ENCODE data around the gene LAMA4. TPM values are rescaled to one million over a fixed set of nuclear protein-coding genes. Genes with fewer than 3 reads are reported as not detected.

The LAMA4 gene
- total RNA-seq, 1 donor: 0.42 TPM

DNA sequence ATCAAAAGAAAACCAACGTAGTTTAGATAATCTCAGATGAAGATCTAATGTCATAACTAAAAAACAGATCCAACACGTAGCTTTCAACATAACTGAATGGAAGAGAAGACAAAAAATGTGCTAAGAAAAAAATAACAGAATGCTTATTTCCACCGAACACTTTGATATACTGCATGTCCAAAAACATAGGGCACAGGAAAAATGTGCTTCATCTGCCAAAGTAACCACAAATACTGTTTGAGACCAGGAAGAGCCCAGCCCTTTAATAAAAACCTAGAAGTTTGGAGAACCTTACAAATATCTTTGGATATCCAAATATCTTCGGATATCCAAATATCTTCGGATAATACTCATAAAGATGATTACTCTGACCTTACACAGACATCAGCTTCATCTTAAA is 19.8 kb downstream of the LAMA4 start:
- Histone ChIP-seq H3K9me3 (ENCODE audit: low read depth, low read length) (no peaks in the 10 kb centered on the region), H3K4me1 (ENCODE audit: insufficient read depth, low read length) (no peaks in the 10 kb centered on the region), H3K4me3 (ENCODE audit: low read length) (no peak overlapping the region), H3K27me3 (ENCODE audit: insufficient read depth, low read length) (no peaks in the 10 kb centered on the region)

DNA sequence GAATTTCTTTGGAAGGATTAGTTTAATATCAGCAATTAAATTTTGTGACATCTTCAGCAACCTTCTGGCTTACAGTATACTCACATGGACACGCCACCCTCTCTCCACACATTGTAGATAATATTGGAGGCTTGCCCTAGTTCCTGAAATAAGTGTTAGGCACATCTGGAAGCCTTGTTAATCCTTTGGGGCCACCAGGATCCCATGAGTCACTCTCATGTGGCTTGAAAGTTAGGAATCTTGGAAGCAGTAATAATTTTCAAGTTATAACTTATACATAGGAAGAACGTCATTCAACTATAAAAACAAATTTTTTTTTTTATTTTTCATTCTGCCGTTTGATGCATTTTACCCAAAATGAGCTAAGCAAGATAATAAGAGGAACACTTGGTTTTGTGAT is 20.5 kb downstream of the LAMA4 start:
- no peaks in the 10 kb centered on the region for H3K4me1 ChIP-seq (ENCODE audit: insufficient read depth, low read length)
- no peaks in the 10 kb centered on the region for H3K9me3 ChIP-seq (ENCODE audit: low read depth, low read length)
- H3K4me3 ChIP-seq (ENCODE audit: low read length): no peak overlapping the region
- H3K27me3 ChIP-seq (ENCODE audit: insufficient read depth, low read length): no peaks in the 10 kb centered on the region

DNA sequence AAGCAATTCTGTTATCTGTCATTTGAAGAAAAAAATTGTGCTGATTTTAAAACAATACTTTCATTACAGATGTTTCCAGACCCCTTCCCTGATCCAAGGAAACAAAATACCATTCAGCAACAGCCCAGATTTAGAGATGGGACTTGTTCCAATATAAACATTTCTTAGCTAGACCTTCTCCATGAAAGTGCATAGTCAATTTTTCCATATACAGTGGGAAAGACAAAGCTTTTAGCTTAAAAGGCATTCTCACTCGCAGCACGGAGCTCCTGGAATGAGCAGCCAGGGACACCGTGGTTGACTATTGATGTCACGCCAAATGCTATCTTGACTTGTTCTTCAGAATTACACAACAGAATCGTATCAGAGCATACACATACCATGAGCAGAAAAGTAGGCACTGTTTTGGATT is 21.5 kb downstream of the LAMA4 start:
- H3K27me3 ChIP-seq (ENCODE audit: insufficient read depth, low read length): no peaks in the 10 kb centered on the region
- no peaks in the 10 kb centered on the region for H3K4me1 ChIP-seq (ENCODE audit: insufficient read depth, low read length)
- no peak overlapping the region for H3K4me3 ChIP-seq (ENCODE audit: low read length)
- H3K9me3 ChIP-seq (ENCODE audit: low read depth, low read length): no peaks in the 10 kb centered on the region

DNA sequence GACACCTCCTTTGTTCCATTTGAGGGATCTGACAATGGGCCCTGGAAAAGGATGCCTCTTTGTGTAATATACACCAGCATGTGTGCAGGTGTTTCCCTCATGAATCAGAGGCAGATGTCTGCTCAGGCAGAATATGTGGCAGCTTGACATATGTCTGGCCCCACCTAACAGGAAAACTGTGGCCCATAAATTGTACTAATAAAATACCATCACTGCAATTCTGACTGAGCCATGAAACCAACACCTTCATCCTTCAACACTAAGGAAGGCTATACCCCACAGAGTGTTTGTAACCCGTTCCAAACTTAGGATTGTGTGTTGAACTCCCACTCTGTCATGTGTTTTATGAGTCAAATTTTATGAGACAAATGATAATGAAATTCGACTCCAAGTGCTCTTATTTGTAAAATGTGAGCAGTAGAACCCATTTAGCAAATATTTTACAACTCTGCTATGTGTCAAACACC is 22.7 kb downstream of the LAMA4 start:
- H3K4me3 ChIP-seq (ENCODE audit: low read length): no peak overlapping the region
- H3K27me3 ChIP-seq (ENCODE audit: insufficient read depth, low read length): no peaks in the 10 kb centered on the region
- no peaks in the 10 kb centered on the region for H3K9me3 ChIP-seq (ENCODE audit: low read depth, low read length)
- H3K4me1 ChIP-seq (ENCODE audit: insufficient read depth, low read length): no peaks in the 10 kb centered on the region

DNA sequence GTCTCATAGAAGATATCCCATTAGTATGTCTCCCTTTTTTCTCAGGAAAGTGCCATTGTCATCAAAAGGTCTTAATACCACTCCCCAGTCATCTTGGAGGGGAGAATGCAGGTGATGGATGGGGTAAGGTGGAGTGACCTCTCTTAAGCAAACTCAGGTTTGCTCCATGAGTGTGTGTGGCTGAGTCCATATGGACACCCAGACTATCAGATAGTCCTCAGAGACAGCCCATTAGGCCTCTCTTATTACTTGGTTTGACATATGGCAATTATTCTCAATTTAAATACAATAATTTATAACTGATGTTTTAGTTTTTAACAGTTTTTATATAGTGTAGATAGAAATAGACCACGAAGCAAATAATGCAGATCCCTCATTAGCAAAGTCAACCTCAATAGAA is 23.2 kb downstream of the LAMA4 start:
- no peak overlapping the region for H3K4me3 ChIP-seq (ENCODE audit: low read length)

DNA sequence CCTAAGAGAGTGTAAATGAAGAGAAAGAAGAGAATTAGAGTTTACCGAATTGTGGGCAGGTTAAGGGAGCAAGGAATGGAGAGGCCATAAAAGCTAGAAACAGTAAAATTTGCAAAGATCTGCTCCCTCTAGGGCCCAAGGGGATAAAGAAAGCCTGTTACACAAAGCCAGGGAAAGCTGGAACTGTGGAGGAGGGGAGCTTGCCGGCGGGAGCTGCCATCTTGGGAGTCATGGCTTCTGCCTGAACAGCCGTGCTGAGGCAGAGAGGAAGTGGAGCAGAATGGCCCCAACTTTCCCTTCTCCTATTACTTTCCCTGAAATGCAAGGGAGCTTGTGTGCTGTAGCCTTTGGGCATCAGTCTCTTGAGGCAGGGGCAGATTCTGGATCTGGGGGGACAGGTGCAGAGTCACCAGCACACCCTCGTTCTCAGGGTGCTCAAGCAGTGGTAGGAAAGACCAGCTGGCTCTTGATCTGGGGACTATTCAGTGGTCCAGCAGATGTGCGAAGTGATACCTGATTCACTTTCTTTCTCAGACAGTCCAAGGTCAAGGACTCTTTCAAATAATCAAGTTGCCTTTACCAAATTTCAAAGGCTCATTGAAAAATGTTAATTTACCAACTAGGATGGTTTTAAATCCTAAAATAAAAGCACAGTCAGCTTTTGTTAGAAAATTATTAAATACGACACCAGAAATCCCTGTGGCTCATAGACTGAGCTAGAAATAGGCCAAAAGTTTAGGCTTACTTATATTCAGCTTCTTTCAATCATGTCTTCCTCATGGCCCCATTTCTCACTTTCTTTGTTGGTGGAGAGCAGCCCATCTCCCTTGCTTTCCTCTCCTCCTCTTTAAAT is 25.7 kb downstream of the LAMA4 start:
- H3K4me3 ChIP-seq (ENCODE audit: low read length): no peak overlapping the region
- H3K27me3 ChIP-seq (ENCODE audit: insufficient read depth, low read length): no peaks in the 10 kb centered on the region
- no peaks in the 10 kb centered on the region for H3K9me3 ChIP-seq (ENCODE audit: low read depth, low read length)
- no peaks in the 10 kb centered on the region for H3K4me1 ChIP-seq (ENCODE audit: insufficient read depth, low read length)

More for the DNA sequence above, 23.2 kb downstream of the LAMA4 start:
- Histone ChIP-seq H3K9me3 (ENCODE audit: low read depth, low read length) (no peaks in the 10 kb centered on the region), H3K4me1 (ENCODE audit: insufficient read depth, low read length) (no peaks in the 10 kb centered on the region), H3K27me3 (ENCODE audit: insufficient read depth, low read length) (no peaks in the 10 kb centered on the region)

DNA sequence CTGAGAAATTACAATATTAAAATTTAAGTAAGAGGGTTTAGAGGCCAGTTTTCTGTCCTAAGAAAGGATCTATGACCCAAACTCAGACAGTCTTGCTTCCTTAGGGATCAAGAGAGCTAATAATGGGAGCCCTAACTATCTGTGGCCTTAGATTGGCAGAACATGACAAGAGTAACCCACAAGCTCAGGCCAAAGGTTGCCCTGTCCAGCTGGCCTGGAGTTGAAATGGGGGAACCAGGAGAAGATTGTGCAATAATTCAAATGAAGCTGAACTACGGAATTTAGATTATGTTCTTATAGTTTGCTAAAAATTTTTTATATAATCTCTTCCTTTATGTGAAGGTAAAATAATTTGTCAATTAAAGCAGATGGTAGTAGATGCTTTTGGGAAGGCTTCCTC is 26.4 kb downstream of the LAMA4 start:
- no peak overlapping the region for H3K4me3 ChIP-seq (ENCODE audit: low read length)
- no peaks in the 10 kb centered on the region for H3K9me3 ChIP-seq (ENCODE audit: low read depth, low read length)
- H3K4me1 ChIP-seq (ENCODE audit: insufficient read depth, low read length): no peaks in the 10 kb centered on the region
- H3K27me3 ChIP-seq (ENCODE audit: insufficient read depth, low read length): no peaks in the 10 kb centered on the region

DNA sequence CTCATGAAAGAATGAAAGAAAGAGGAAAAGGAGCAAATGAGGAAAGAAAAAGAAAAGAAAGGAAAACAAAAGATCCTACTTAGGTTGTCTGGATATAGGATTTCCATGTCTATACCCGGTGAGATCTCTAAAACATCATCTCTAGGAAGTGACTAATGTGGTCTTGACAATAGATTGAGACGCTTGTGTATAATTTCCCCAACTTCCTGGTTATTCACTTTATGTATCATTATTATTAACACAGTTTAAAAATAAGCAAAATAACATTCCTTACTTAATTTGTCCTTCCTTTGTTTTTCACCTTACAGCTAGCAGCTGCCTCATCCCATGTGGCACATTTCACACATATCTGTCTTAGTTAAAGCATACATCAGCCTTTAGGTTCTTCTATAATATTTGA is 27.0 kb downstream of the LAMA4 start:
- Histone ChIP-seq H3K4me3 (ENCODE audit: low read length) (no peak overlapping the region), H3K27me3 (ENCODE audit: insufficient read depth, low read length) (no peaks in the 10 kb centered on the region), H3K9me3 (ENCODE audit: low read depth, low read length) (no peaks in the 10 kb centered on the region), H3K4me1 (ENCODE audit: insufficient read depth, low read length) (no peaks in the 10 kb centered on the region)

DNA sequence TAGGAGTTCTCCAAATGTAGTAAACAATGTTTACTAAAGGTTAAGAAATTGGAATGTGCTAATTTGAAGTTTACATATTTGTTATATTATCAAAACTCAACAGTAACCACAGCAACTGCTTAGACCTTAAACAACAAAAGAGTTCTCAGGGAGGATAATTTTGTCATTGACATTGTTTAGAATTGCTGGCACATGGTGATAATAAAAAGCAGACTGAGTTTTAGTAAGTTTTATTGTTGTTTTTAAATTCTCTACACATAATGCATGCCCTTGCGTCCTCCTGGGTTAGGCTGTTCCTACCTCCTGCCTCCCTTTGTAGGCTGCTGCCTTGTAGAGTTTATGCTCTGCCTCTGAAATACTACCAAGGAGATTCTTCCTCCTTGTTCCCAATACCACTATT is 28.7 kb downstream of the LAMA4 start:
- Histone ChIP-seq H3K9me3 (ENCODE audit: low read depth, low read length) (no peaks in the 10 kb centered on the region), H3K4me3 (ENCODE audit: low read length) (no peak overlapping the region), H3K4me1 (ENCODE audit: insufficient read depth, low read length) (no peaks in the 10 kb centered on the region), H3K27me3 (ENCODE audit: insufficient read depth, low read length) (no peaks in the 10 kb centered on the region)

DNA sequence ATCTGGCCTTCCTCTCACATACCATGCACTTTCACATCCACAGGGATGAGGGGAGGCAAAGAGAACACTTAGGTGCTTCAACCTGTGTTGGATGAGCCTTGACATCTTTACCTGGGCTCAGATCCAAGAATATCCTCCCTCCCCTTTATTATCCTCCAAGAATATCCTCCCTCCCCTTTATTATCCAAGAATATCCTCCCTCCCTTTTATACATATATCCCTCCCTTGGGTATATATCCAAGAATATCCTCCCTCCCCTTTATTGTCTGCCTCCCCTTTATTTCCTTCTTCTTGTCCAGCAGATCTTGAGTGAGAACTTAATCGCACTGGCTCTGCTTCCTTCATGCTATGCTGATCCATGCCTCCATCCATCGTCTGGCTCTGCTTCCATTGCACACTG is 30.3 kb downstream of the LAMA4 start:
- Histone ChIP-seq H3K9me3 (ENCODE audit: low read depth, low read length) (no peaks in the 10 kb centered on the region), H3K4me1 (ENCODE audit: insufficient read depth, low read length) (no peaks in the 10 kb centered on the region), H3K4me3 (ENCODE audit: low read length) (no peak overlapping the region), H3K27me3 (ENCODE audit: insufficient read depth, low read length) (no peaks in the 10 kb centered on the region)

DNA sequence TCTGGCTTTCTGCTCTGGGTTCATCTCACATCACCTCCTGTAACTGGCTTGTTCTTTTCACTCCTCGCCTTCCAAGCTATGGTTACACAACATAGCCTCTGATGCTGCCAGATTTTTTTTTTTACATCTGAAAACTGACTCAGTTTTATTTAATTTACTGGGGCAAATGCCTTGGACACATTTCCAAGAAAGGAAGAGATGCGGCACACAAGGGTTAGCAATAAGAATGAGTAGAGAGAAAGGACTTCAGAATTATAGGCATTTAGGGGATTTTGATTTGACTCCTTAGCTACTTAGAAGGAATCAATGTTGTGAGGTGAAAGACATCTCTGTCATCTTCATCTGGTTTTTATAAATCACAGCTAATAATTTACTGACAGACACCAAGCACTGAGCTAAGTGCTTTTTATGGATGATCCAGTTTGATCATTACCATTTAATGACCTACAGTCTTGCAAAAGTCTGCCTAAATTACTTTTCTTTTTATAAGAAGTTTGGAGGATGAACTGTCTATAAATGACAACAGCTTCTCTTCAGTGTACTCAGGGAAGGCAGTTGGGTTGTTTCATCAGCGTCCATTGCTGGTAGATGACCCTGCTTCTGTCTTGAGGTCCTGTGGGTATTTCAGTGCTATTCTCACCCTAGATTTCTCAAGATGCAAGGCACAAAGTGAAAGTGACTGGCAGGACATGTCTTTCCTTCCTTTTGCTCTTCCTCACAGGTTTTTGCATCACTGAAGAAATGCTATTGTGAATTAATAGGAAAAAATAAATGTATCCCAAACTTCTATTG is 31.1 kb downstream of the LAMA4 start:
- Histone ChIP-seq H3K4me1 (ENCODE audit: insufficient read depth, low read length) (no peaks in the 10 kb centered on the region), H3K4me3 (ENCODE audit: low read length) (no peak overlapping the region), H3K9me3 (ENCODE audit: low read depth, low read length) (no peaks in the 10 kb centered on the region), H3K27me3 (ENCODE audit: insufficient read depth, low read length) (no peaks in the 10 kb centered on the region)

DNA sequence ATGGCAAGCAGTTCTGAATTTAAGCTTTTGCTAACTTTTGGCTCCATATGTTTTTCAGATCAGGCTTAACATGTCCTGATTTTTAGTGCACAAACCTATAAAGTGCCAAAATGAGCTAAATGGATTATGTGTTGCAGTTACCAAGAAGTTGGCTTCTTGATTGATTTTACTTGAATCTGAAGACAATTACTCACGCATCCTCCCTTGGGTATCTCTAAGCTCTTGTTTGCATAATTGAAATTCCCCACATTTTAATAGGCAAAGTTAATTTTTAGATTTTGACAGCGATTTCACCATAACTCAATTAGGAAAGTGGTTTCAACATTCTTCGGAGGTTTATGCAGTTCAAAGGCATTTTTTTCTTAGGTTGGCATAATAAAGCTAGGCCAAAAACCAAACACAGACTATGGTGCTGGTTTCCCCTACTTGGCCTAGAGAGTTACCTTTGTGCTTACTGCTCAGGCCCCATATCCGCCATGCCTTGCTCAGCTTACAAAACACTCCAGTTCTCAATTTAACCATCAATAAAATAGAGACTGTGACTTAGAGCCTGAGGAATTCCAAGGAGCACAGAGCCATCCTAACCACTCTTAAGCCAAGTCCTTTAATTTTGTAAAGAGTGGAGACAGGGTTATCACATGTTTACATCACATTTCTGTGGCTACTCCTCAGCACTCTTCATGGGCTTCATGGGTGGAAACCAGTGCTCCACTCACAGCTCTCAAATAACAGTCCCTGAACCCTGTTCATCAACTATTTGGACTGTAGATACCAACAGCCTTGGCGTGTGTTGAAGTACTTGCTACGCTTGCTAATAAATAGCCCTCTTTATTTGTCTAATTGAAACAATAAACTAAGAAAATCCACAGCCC is 32.1 kb downstream of the LAMA4 start:
- H3K4me3 ChIP-seq (ENCODE audit: low read length): no peak overlapping the region
- H3K4me1 ChIP-seq (ENCODE audit: insufficient read depth, low read length): no peaks in the 10 kb centered on the region
- H3K27me3 ChIP-seq (ENCODE audit: insufficient read depth, low read length): no peaks in the 10 kb centered on the region
- no peaks in the 10 kb centered on the region for H3K9me3 ChIP-seq (ENCODE audit: low read depth, low read length)

DNA sequence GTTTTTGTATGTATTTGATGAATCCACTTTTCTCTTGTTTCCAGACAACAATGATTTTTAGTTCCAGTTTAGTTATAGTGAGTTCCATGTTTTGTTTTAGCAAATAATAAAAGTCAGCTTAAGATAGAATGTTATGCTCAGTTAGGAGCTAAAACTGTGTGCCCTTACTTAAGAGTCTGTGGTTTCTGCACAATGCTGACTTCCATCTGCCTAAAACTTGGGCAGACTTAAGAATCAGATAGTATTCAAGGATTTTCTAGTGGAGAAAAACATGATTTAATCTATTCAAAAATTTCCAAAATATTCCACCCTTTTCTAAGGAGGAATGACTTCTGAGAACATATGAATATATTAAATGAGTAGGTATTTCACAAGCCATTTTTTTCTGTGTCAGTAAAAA is 32.8 kb downstream of the LAMA4 start:
- Histone ChIP-seq H3K4me3 (ENCODE audit: low read length) (no peak overlapping the region), H3K27me3 (ENCODE audit: insufficient read depth, low read length) (no peaks in the 10 kb centered on the region), H3K4me1 (ENCODE audit: insufficient read depth, low read length) (no peaks in the 10 kb centered on the region), H3K9me3 (ENCODE audit: low read depth, low read length) (no peaks in the 10 kb centered on the region)

DNA sequence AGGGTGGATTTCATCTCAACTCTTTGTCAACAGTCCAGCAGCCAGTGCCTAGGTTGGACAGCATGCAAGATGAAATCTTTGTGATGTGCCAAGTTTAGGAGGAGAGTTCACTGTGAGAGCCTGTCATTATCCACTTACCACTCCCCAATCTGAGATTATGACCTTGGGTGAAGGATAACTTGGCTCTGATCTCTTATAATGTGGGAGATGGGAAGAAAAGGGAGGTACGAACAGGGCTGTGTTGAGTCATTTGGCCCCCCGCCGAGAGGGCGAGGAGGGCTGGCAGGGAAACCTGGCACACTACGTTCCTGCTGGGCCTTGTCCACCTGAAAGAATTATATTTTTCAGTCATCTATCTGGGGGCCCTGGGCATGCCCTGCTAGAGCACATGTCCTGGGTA is 35.8 kb downstream of the LAMA4 start:
- no peaks in the 10 kb centered on the region for H3K4me1 ChIP-seq (ENCODE audit: insufficient read depth, low read length)
- H3K27me3 ChIP-seq (ENCODE audit: insufficient read depth, low read length): no peaks in the 10 kb centered on the region
- no peaks in the 10 kb centered on the region for H3K9me3 ChIP-seq (ENCODE audit: low read depth, low read length)
- H3K4me3 ChIP-seq (ENCODE audit: low read length): no peak overlapping the region

Measured in mononuclear cell (primary cell).